ENCODE data around the gene ATF7IP2.
"Not testable (repeated sequence)": the region's sequence is repeated elsewhere in the genome, so short reads cannot be mapped to it uniquely, and the experiment has no call there.

The ATF7IP2 gene
- 57.7 to 61.4 reads per million in 2 donors for total RNA-seq

GRCh38 chr16:10385725-10386516 lies at the start of gene ATF7IP2:
Gene ATF7IP2, plus strand, starts transcription at chr16:10386061. Its CDS starts 44,560 bp downstream, at chr16:10430621.
- peak; percentile 75 for DNase-seq

GRCh38 chr16:10338426-10338825 lies 47.4 kb upstream of the ATF7IP2 start:
- no peak for DNase-seq

GRCh38 chr16:10339777-10340732 lies 45.8 kb upstream of the ATF7IP2 start:
- DNase-seq = no peak

- DNase-seq = no peak
These were observed 42.6 kb upstream of the ATF7IP2 start for GRCh38 chr16:10343124-10343760.

- not testable (repeated sequence) for DNase-seq
These were observed 41.2 kb upstream of the ATF7IP2 start for GRCh38 chr16:10344699-10345098.

GRCh38 chr16:10345629-10346028 lies 40.2 kb upstream of the ATF7IP2 start:
- no peak for DNase-seq

- DNase-seq = no peak
These were observed 36.0 kb upstream of the ATF7IP2 start for GRCh38 chr16:10349851-10350250.

- DNase-seq = no peak
These were observed 33.6 kb upstream of the ATF7IP2 start for GRCh38 chr16:10352262-10352661.

- DNase-seq = no peak
These were observed 30.3 kb upstream of the ATF7IP2 start for GRCh38 chr16:10355589-10355988.

GRCh38 chr16:10356870-10357842 lies 28.7 kb upstream of the ATF7IP2 start:
- no peak for DNase-seq

GRCh38 chr16:10361747-10362076 lies 24.1 kb upstream of the ATF7IP2 start:
- not testable (repeated sequence) for DNase-seq

- no peak for DNase-seq
These were observed 23.6 kb upstream of the ATF7IP2 start for GRCh38 chr16:10362077-10362863.

GRCh38 chr16:10362864-10363197 lies 23.0 kb upstream of the ATF7IP2 start:
- DNase-seq = not testable (repeated sequence)

- not testable (repeated sequence) for DNase-seq
These were observed 19.2 kb upstream of the ATF7IP2 start for GRCh38 chr16:10366619-10367018.

- DNase-seq = no peak
These were observed 18.2 kb upstream of the ATF7IP2 start for GRCh38 chr16:10367616-10368188.

- no peak for DNase-seq
These were observed 16.8 kb upstream of the ATF7IP2 start for GRCh38 chr16:10368969-10369551.

GRCh38 chr16:10370096-10370726 lies 15.7 kb upstream of the ATF7IP2 start:
- no peak for DNase-seq

GRCh38 chr16:10371592-10371991 lies 14.3 kb upstream of the ATF7IP2 start:
- no peak for DNase-seq

- DNase-seq = no peak
These were observed 12.3 kb upstream of the ATF7IP2 start for GRCh38 chr16:10373556-10373955.

GRCh38 chr16:10376229-10376628 lies 9.6 kb upstream of the ATF7IP2 start:
- no peak for DNase-seq

Data from T-helper 9 cell (primary cell).